Breast epithelium (tissue), 4 donors: Measurements from ENCODE around the gene DNMBP. TPM values are rescaled to one million over a fixed set of nuclear protein-coding genes. Genes with fewer than 3 reads are reported as not detected.
A peak's percentile ranks its signal among the peaks of the same experiment; 100 is the strongest.
"Not testable (repeated sequence)": the region's sequence is repeated elsewhere in the genome, so short reads cannot be mapped to it uniquely, and the experiment has no call there.

Source experiments
- DNase-seq, 2 donors: peaks; one replicate each; pipeline ENCODE4 v3.0.0-alpha.2; 2019; ENCODE audit warnings: low spot score in 2 of 2
- H3K27ac ChIP-seq, 2 donors: fragments of 200-600 bp; sonication (generic) in 1 of 2; one replicate each; pipeline ENCODE4 v1.5.1; 2016 to 2019; ENCODE audit warnings: mild to moderate bottlenecking in 1 of 2
- H3K27me3 ChIP-seq, 2 donors: fragments of 200-600 bp; sonication (generic) in 1 of 2; one replicate each; pipeline versions ENCODE4 v1.5.1 to v1.6.0; 2017 to 2019; ENCODE audit warnings: control low read depth in 1 of 2, mild to moderate bottlenecking in 1 of 2
- H3K36me3 ChIP-seq: fragments of 200-600 bp; one replicate; pipeline ENCODE4 v1.5.1; 2019
- H3K4me1 ChIP-seq, 2 donors: fragments of 200-600 bp; sonication (generic); one replicate each; pipeline ENCODE4 v1.5.1; 2016 to 2019; ENCODE audit warnings: control low read depth in 1 of 2
- H3K4me3 ChIP-seq, 3 donors: fragments of 200-600 bp; sonication (generic); 1 replicate in 2 of 3; 2 replicates in 1 of 3; pipeline ENCODE4 v1.5.1; 2016 to 2019; ENCODE audit warnings: mild to moderate bottlenecking in 3 of 3, moderate library complexity in 2 of 3
- H3K9me3 ChIP-seq, 2 donors: fragments of 200-600 bp; sonication (generic) in 1 of 2; one replicate each; pipeline ENCODE4 v1.5.1; 2016 to 2019; ENCODE audit warnings: control low read depth in 1 of 2
- POLR2A ChIP-seq: fragments of 450-650 bp; IDR thresholded peaks from one replicate; pipeline ENCODE4 v1.6.1; 2016; ENCODE audit warnings: antibody characterized with exemption, mild to moderate bottlenecking, moderate library complexity
- POLR2AphosphoS5 ChIP-seq, 3 donors: sonication (generic); formaldehyde crosslinking; IDR thresholded peaks; one replicate each; pipeline ENCODE4 v1.6.1; 2017; ENCODE audit warnings: antibody characterized with exemption in 3 of 3
- intact Hi-C: fragments of 100-400 bp; cut with DNase I; formaldehyde crosslinking; loops from one replicate; pipeline ENCODE4 v1.15.1; 2023; ENCODE audit warnings: low total_unique reads
- total RNA-seq, 3 donors: library from RNA; depleted of rRNA; stranded (reverse); fragments of >200 nt; gene quantifications; one replicate each; pipeline ENCODE4 v1.1.0, GENCODE V29; 2016
- TF ChIP-seq, protein P1 (sequence below), 3 donors: fragments of 450-650 bp; IDR thresholded peaks; one replicate each; pipeline ENCODE4 v1.5.1; 2016 to 2017; ENCODE audit warnings: antibody characterized with exemption in 3 of 3, mild to moderate bottlenecking in 3 of 3, moderate library complexity in 3 of 3

Gene DNMBP
- total RNA-seq, 3 donors from 2014 or later, result 15.1 to 20.6 (median 15.5) TPM

DNA sequence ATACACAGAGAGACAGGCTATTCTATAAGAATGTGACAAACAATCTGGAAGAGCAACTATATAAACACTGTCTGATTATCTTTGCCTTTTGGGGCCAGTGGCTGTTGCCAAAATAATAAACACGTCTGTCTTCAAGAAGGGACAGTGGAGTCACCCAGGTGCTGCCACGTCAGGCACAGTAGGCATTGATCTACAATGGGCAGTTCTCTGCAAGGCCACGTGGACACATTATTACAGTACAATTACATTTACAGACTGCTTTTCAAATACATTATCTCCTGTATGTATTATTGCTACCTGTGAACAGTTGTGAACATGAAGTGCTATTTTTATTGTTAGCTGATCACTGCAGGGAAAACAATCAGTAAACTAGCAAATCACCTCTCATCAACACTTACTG, 14.0 kb downstream of the DNMBP start:
- Histone ChIP-seq H3K36me3 (no peaks in the 10 kb centered on the region), H3K4me3 (no peak overlapping the region), H3K9me3 (no peaks in the 10 kb centered on the region), H3K27ac (peak overlapping the region in 1 of 2 donors; percentile 36), H3K27me3 (no peaks in the 10 kb centered on the region), H3K4me1 (peaks cover 0 to 5% of the 10 kb centered on the region in 2 donors)
- no peak for TF ChIP-seq POLR2AphosphoS5 (IDR thresholded peaks at IDR 0.05)
- no peak for TF ChIP-seq POLR2A
- TF ChIP-seq, protein P1, sequence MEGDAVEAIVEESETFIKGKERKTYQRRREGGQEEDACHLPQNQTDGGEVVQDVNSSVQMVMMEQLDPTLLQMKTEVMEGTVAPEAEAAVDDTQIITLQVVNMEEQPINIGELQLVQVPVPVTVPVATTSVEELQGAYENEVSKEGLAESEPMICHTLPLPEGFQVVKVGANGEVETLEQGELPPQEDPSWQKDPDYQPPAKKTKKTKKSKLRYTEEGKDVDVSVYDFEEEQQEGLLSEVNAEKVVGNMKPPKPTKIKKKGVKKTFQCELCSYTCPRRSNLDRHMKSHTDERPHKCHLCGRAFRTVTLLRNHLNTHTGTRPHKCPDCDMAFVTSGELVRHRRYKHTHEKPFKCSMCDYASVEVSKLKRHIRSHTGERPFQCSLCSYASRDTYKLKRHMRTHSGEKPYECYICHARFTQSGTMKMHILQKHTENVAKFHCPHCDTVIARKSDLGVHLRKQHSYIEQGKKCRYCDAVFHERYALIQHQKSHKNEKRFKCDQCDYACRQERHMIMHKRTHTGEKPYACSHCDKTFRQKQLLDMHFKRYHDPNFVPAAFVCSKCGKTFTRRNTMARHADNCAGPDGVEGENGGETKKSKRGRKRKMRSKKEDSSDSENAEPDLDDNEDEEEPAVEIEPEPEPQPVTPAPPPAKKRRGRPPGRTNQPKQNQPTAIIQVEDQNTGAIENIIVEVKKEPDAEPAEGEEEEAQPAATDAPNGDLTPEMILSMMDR (IDR thresholded peaks at IDR 0.05), result no peak
- no peak for DNase-seq
- intact Hi-C loops, result no loop called here

DNA sequence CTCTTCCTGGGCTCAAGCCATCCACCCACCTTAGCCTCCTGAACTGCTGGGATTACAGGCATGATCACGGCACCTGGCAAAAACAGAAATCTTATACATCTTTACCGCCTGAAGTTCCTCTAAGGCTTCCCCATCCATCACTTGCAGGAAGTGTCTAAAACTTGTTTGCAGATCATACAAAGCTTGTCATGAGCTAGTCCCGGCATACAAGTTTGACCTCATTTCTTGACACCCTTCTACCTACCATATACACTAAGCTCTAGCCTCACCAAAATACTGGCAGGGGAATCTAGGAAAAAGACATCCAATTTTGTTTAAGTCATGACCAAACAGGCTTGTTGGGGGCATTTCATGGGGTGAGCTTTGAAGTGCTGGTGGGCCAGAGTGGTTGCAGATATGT, 14.5 kb downstream of the DNMBP start:
- Histone ChIP-seq H3K36me3 (no peaks in the 10 kb centered on the region), H3K4me3 (no peak overlapping the region), H3K27ac (peak overlapping the region in 1 of 2 donors; percentile 36), H3K27me3 (no peaks in the 10 kb centered on the region), H3K4me1 (peaks cover 0 to 5% of the 10 kb centered on the region in 2 donors), H3K9me3 (no peaks in the 10 kb centered on the region)
- intact Hi-C loops, result no loop called here
- no peak for DNase-seq
- TF ChIP-seq POLR2A (no peak), POLR2AphosphoS5 (IDR thresholded peaks at IDR 0.05) (no peak)
- TF ChIP-seq, protein P1 (IDR thresholded peaks at IDR 0.05), result no peak

DNA sequence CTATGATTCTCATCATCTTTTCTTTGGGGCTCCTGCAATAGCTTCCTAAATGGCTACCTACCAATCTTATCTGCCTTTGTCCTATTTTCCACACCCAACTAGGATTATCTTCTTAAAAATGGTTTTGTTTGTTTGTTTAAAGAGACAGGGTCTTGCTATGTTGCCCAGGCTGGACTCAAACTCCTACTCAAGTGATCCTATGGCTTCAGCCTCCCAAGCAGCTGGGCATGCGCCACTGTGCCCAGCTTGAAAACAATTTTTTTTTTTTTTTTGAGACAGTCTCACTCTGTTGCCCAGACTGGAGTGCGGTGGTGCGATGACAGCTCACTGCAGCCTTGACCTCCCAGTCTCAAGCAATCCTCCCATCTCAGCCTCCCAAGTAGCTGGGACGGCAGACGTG, 14.9 kb downstream of the DNMBP start:
- intact Hi-C loops, result no loop called here
- no peak for DNase-seq
- Histone ChIP-seq H3K4me3 (no peak overlapping the region), H3K27me3 (no peaks in the 10 kb centered on the region), H3K36me3 (no peaks in the 10 kb centered on the region), H3K9me3 (no peaks in the 10 kb centered on the region), H3K27ac (peak overlapping the region in 1 of 2 donors; percentile 30), H3K4me1 (peaks cover 0 to 5% of the 10 kb centered on the region in 2 donors)
- TF ChIP-seq, protein P1 (IDR thresholded peaks at IDR 0.05), result no peak
- TF ChIP-seq POLR2AphosphoS5 (IDR thresholded peaks at IDR 0.05), result no peak
- TF ChIP-seq POLR2A, result no peak

DNA sequence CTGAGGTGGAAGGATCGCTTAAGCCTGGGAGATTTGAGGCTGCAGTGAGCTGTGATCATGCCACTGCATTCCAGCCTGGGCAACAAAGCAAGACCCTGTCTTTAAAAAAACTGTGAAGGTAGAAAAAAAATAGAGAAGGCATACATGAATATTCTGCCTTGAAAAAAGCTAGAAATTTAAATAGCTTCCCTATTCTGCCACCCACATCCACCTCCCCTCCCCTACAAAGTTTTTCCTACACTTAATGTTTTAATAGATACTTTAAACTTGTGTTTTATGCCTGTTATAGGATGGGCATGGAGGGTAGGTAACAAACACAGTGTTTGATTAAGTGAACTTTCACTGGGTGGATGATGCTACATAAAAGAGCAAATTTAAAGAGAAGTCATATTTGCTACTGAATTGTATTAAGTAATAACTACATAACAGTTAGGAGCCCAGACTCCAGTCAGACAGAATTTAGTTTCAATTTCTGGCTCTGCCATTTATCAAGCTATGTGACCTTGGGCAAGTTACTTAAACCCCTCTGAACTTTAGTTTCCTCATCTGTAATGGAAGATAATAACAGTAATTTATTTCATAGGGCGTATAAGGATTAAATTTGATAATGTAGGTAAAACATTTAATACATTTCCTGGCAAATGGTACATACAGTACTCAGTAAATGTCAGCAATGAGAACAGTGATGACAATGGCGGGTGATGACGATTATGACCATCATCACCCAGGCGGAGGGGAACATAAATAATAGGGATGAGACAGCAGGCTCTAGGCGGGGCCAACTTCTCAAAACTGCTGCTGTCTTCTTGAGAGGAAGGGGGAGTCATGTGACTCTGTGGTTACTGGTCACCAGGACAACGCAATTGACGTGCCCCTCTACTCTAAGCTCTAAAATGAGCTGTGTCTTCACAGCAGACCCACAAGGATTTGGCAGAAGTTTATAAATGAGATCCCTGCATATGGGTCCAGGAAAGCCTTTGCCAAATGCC, 15.8 kb downstream of the DNMBP start:
- no peaks in the 10 kb centered on the region for H3K36me3 ChIP-seq
- peak in 1 of 2 donors; percentile 32 for DNase-seq
- no peaks in the 10 kb centered on the region for H3K27me3 ChIP-seq
- intact Hi-C loops, result no loop called here
- H3K27ac ChIP-seq, result peak overlapping the region in 1 of 2 donors; percentile 30
- peaks cover 0 to 5% of the 10 kb centered on the region in 2 donors for H3K4me1 ChIP-seq
- no peaks in the 10 kb centered on the region for H3K9me3 ChIP-seq
- peak overlapping the region in 1 of 3 donors; percentile 3 for H3K4me3 ChIP-seq
- TF ChIP-seq POLR2AphosphoS5 (IDR thresholded peaks at IDR 0.05) (no peak), POLR2A (no peak)
- TF ChIP-seq, protein P1 (IDR thresholded peaks at IDR 0.05), result no peak

DNA sequence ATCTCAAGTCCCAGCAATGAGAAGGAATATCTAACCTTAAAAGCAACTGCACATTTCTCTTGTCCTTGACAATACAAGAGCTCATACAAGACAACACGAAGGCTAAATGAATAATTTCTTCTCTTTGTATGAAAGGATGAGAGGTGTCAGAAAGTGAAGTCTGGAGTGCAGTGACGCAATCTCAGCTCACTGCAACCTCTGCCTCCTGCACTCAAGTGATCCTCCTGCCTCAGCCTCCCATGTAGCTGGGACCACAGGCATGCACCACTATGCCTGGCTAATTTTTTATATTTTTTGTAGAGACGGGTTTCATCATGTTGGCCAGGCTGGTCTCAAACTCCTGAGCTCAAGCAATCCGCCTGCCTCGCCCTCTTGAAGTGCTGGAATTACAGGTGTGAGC, 24.1 kb downstream of the DNMBP start:
- H3K9me3 ChIP-seq, DNase-seq, intact Hi-C loops, H3K36me3 ChIP-seq, H3K27me3 ChIP-seq, H3K27ac ChIP-seq, H3K4me1 ChIP-seq, H3K4me3 ChIP-seq: not testable (repeated sequence)
